Measurements from ENCODE around the gene COL2A1.
"Not testable (repeated sequence)": the region's sequence is repeated elsewhere in the genome, so short reads cannot be mapped to it uniquely, and the experiment has no call there.

The COL2A1 gene

DNA sequence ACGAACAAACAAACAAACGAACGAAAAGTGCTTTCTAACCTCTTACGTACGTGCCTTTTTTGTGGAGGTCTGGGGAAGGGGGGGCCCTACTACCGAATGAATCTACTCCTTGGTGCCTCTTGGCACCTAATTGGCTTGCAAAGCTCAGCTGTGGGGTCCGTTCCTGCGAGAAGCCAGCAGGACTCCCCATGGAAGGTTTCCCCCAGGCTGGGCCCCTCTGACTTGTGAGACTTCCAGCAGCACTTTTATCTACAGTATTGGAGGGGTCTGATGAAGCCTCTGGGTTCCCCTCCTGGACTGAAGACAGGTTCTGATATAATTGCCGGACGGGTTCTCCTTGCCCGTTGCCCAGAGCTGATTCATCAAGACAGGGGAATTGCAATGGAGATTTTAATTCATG is 42.1 kb downstream of the COL2A1 start:
- H3K27me3 ChIP-seq, result peaks cover 5% of the 10 kb centered on the region; the same call in 1 of the 2 replicates
- H3K4me3 ChIP-seq (ENCODE audit: low read depth, low read length), result no peak overlapping the region
- DNase-seq, result no peak
- no peaks in the 10 kb centered on the region for H3K9me3 ChIP-seq
- no peaks in the 10 kb centered on the region for H3K4me1 ChIP-seq
- 0 out of 2 replicates have a peak, but pooled peaks cover 3% of the 10 kb centered on the region for H3K36me3 ChIP-seq
- TF ChIP-seq, protein P1, sequence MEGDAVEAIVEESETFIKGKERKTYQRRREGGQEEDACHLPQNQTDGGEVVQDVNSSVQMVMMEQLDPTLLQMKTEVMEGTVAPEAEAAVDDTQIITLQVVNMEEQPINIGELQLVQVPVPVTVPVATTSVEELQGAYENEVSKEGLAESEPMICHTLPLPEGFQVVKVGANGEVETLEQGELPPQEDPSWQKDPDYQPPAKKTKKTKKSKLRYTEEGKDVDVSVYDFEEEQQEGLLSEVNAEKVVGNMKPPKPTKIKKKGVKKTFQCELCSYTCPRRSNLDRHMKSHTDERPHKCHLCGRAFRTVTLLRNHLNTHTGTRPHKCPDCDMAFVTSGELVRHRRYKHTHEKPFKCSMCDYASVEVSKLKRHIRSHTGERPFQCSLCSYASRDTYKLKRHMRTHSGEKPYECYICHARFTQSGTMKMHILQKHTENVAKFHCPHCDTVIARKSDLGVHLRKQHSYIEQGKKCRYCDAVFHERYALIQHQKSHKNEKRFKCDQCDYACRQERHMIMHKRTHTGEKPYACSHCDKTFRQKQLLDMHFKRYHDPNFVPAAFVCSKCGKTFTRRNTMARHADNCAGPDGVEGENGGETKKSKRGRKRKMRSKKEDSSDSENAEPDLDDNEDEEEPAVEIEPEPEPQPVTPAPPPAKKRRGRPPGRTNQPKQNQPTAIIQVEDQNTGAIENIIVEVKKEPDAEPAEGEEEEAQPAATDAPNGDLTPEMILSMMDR (IDR thresholded peaks at IDR 0.05; ENCODE audit: low read depth, low read length), result no peak

DNA sequence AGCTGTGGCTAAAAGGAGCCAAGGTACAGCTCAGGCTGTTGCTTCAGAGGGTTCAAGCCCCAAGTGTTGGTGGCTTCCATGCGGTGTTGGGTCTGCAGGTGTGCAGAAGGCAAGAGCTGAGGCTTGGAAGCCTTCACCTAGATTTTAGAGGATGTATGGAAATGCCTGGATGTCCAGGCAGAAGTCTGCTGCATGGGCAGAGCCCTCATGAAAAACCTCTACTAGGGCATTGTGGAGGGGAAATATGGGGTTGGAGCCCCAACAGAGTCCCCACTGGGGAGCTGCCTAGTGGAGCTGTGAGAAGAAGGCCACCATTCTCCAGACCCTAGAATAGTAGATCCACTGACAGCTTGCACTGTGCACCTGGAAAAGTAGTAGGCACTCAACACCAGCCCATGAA is 46.6 kb downstream of the COL2A1 start:
- H3K9me3 ChIP-seq; H3K27me3 ChIP-seq; H3K4me3 ChIP-seq (ENCODE audit: low read depth, low read length); H3K36me3 ChIP-seq; H3K4me1 ChIP-seq; DNase-seq: not testable (repeated sequence)

DNA sequence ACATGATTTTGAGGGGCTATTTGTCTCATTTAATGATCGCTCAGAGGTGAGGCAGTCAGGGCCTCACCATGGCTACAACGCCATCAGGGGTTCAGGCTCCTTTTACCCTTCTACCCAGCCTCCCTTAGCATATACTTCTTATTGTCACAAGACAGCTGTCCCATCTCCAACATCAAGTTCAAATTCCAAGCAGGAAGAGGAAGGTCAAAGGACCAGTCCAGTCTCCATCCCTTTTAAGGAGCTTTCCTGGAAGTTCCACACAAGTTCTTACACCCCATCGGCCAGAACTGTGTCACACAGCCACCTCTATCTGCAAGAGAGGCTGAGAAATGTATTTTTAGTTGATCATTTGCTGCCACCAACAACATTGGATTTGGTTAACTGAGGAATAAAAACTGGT is 49.2 kb downstream of the COL2A1 start:
- no peaks in the 10 kb centered on the region for H3K9me3 ChIP-seq
- no peak for DNase-seq

DNA sequence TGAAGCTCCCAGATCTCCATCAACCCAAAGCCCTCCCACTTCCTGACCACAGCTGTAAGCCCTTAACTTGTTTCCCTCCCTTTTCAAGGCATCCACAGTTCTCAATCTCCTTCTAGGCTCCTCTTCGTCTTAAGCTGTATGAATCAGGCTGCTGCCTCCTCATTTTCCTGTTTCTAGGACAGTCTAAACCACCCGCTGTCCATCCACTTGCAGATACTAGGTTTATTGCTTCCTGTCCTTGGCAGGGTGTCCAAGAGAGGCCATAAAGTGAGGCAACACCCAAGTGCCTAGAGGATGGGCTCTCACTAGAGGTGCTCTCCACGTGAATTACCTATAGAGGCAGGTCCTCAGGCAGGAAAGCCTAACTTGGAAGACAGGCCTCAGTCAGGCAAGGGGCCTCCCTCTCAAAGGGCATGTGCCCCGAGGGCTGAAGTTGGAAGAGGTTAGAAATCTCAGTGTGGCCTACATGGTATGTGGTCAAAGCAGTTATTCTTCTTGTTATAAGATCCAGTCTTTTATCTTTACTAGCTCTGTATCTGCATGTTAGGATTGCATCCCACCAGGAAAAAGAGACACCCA is 49.7 kb downstream of the COL2A1 start:
- Histone ChIP-seq H3K4me3 (ENCODE audit: low read depth, low read length) (no peak overlapping the region), H3K9me3 (no peaks in the 10 kb centered on the region), H3K27me3 (0 out of 2 replicates have a peak, but pooled peaks cover under 1% of the 10 kb centered on the region), H3K4me1 (no peaks in the 10 kb centered on the region), H3K36me3 (no peaks in the 10 kb centered on the region)
- DNase-seq, result no peak
- TF ChIP-seq, protein P1 (IDR thresholded peaks at IDR 0.05; ENCODE audit: low read depth, low read length), result no peak

More for the DNA sequence above, 49.2 kb downstream of the COL2A1 start:
- Histone ChIP-seq H3K36me3 (no peaks in the 10 kb centered on the region), H3K27me3 (peaks cover 5% of the 10 kb centered on the region; the same call in 1 of the 2 replicates), H3K4me3 (ENCODE audit: low read depth, low read length) (no peak overlapping the region), H3K4me1 (no peaks in the 10 kb centered on the region)
- TF ChIP-seq, protein P1 (IDR thresholded peaks at IDR 0.05; ENCODE audit: low read depth, low read length), result no peak

DNA sequence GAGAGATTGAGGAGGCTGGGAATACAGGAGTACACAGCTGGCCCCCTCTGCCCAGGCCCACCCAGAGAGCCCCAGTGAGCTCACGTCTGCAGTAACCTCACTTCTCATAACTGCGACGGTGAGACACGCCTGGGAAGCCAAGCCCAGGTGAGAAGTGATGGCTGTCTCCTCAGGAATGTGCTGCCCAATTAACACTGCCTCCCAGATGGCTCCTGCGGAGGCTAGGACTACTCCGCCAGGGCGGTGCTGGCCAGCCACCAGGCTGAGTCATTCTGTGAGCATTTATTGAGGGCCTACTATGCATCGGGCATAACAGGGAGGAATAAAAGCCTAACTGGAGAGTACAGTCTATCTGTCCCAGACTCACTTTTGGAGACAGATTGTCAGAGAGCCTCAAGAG is 50.2 kb downstream of the COL2A1 start:
- TF ChIP-seq, protein P1 (IDR thresholded peaks at IDR 0.05; ENCODE audit: low read depth, low read length), result no peak
- no peaks in the 10 kb centered on the region for H3K27me3 ChIP-seq
- DNase-seq, result no peak

DNA sequence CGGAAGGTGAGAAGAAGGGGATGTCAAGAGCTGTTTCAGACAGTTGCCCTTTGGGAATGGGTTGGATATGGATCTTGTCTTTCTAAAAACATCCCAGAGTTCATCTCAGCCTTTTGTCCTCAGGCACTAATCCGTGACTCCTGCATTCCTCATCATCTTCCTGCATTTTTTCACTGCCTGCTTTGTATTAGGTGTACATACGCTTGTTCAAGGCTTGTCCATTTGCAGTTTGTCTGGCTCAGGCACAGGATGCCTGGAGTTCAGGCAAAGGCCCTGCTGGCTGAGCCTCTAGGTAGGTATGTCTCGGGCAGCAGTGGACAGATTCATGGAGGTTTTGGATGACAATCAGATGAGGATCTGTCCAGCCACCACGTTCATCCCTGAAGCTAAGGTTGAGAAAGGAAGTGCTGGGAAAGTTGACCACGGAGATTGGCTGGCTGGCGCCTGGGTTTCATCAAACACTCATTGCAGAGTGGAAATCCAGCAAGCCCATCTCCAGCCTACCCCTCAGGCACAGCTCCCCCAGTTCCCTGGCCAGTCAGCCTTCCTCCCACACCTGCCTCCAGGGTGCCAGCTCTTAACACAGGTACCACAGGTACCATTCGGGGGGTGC is 53.3 kb downstream of the COL2A1 start:
- Histone ChIP-seq H3K9me3 (no peaks in the 10 kb centered on the region), H3K36me3 (no peaks in the 10 kb centered on the region), H3K4me3 (ENCODE audit: low read depth, low read length) (no peak overlapping the region), H3K4me1 (no peaks in the 10 kb centered on the region), H3K27me3 (no peaks in the 10 kb centered on the region)
- DNase-seq, result no peak
- TF ChIP-seq, protein P1 (IDR thresholded peaks at IDR 0.05; ENCODE audit: low read depth, low read length), result no peak

More for the DNA sequence above, 50.2 kb downstream of the COL2A1 start:
- H3K36me3 ChIP-seq, result no peaks in the 10 kb centered on the region
- H3K9me3 ChIP-seq, result no peaks in the 10 kb centered on the region
- H3K4me1 ChIP-seq, result no peaks in the 10 kb centered on the region
- no peak overlapping the region for H3K4me3 ChIP-seq (ENCODE audit: low read depth, low read length)
